ENCODE results near the gene TM7SF3.
"Not testable (repeated sequence)": the region's sequence is repeated elsewhere in the genome, so short reads cannot be mapped to it uniquely, and the experiment has no call there.

Gene TM7SF3

DNA sequence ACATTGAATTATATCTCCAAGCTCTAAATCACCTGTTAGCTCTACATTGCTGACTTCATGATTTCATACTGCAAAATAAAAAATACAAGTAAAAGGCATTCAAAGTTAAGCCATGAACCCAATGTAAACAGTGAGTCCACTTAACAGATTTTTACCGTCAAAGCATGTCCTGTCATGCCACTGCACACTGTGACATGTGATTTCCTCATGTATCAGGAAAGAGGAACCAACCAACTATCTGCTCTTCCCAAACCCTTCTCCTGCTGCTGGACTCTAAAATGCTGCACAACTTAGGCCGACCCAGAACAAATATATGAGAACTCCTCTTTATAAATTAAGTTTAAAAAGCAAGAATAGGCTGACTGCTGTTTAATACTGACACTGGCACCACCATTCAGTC, 37.5 kb downstream of the TM7SF3 start:
- no peak for FAIRE-seq

DNA sequence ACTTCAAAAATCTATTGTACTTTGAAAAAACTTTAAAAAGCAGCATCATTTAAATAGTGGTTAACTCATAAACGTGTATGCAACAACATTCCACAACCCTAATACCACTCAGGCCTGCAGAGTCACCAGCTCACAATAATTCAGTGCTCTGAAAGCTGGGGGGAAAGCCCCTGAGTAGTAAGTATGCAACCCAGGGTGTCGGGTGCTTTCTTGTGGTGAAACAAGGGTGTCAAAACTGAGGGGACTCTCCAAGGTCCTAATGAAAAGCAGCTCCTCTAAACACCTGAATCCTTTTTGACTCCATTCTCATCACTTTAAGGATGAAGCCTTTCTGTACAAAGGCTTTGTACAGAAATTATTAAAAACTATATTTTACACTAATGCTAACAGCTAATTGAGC, 42.2 kb downstream of the TM7SF3 start:
- FAIRE-seq: no peak

DNA sequence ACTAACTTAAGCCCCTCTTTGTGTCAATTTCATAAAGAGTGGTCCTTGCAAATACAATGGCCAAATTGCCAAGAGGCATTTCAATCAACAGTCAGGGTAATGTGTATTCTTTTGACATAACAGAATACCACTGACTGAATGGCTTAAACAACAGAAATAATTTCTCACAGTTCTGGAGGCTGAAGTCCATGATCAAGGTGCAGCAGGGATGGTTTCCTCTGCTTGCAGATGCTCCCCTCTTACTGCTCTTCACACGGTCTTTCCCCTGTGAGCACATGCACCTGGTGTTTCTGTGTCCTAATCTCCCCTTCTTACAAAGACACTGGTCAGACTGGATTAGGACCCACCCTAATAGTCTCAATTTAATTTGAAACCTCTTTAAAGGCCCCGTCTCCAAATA, 44.0 kb downstream of the TM7SF3 start:
- FAIRE-seq: no peak

DNA sequence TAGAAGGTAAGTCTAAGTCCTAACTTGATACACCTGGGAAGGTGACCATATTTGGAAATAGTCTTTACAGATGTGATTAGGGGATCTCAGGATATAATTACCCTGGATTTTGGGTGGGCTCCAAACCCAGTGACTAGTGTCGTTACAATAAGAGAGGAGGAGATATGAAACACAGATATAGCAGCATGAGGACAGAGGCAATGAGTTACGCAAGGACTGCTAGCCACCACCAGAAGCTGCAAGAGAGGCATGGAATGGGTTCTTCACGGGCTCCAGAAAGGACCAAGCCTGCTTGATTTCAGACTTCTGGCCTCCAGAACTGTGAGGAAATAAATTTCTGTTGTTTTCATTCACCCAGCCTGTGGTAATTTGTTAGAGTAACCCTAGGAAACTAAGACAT, 47.3 kb downstream of the TM7SF3 start:
- FAIRE-seq: no peak

DNA sequence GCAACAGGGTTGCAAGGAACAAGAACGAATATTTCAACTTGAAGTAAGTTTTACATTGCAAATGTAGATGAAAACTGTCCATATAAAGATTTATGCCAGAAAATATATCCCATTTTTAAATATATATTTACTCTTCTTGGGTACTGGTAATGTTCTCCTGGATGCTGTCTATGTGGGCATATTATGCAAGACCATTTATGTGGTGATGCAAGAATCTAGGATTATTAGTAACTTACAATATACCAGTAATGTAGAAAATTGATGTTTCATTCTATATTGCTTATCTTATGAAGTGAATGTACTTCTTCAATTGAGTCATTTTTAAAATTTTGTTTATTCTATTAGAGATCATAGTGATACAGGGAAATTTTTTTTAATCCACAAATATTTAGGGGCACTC, 50.8 kb downstream of the TM7SF3 start:
- no peak for FAIRE-seq

DNA sequence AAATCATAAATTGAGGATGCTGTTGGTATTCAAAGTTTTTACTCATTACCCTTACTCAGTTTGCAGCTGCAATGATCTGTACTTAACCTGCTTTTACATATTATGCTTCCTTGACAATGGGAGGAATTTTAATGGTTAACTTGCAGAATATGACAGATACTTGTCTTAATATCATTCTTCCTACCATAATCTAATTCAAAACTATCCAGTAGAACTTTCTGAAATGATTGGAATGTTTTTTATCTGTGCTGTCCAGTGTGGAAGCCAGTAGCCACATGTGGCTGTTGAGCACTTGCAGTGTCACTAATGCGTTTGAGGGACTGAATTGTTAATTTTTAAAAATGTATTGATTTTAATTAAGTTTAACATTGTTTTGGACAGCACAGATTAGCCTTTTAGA, 52.4 kb downstream of the TM7SF3 start:
- FAIRE-seq: no peak

DNA sequence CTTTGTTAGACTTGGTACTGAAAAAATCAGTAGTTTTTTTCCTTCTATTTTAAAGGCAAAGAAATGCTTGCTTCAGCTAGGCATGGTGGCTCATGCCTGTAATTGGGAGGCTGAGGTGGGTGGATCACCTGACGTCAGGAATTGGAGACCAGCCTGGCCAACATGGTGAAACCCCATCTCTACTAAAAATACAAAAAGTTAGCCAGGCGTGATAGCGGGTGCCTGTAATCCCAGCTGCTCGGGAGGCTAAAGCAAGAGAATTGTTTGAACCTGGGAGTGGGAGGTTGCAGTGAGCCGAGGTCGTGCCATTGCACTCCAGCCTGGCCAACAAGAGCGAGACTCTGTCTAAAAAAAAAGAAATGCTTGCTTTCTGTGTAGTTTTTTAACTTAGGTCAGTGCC, 52.8 kb downstream of the TM7SF3 start:
- not testable (repeated sequence) for FAIRE-seq

DNA sequence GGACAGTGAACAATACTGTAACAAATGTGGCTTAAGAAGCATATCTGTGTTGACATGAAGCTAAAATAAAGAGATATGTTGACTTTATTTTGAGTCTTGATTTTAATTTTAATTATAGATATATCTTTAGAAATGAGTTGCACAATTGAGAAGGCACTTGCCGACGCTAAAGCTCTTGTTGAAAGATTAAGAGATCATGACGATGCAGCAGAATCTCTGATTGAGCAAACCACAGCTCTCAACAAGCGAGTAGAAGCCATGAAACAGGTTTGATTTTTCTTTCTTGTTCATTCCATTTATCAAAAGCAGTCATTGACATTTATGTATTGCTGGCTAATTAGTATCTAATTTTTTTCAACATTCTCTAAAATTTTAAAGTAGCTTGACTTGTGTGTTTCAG, 60.2 kb downstream of the TM7SF3 start:
- FAIRE-seq: no peak

DNA sequence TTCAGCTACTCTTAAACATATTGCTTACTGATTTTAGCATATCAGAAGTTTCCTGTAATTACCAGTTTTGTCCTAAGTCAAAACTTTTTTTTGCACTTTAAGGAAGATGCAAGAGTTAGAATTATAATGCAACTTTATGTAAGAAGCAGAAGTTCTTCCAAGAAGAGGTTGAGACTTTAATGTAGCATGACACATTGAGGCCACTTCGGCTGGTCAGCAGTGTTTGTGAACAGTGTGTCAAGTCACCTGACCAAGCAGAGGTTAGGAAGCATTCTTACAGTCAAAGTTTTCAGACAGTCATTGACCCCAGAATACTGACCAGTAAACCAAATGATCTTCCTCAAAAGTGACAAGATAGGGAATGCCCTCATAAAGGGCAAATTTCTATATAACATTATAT, 60.7 kb downstream of the TM7SF3 start:
- no peak for FAIRE-seq

DNA sequence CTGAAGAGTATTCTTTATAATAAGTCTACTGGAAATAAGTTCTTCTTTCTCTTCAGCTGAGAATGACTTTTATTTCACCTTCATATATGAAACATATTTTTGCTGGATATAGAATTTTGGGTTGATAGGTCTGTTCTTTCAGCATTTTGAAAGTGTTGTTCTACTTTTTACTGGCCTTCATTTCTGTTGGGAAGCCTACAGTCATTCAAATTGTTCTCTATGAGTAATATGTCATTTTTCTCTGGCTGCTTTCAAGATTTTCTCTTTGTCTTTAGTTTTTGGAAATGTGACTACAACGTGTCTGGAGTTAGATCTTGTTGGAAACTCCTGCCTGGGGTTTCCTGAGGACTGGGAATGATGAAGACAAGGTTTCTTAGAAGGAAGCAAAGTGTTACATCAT, 65.9 kb downstream of the TM7SF3 start:
- no peak for FAIRE-seq

DNA sequence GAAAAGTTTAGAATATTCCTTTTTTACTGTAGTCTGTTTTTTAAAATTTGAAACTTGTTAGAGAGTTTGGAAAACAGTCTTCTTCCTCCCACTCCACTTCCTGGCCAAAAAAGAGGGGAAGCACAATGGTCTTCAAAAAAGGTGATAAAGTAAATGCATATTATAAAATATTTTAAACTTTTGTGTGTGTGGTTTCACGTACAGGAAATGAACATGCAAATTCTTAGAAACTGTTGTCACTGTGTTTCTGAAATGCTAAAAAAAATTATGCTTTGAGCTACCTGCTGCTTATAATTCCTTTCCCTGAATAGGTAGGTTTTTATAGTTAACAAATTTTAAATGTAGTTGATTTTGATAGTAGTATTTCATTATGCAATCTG, 73.0 kb downstream of the TM7SF3 start:
- no peak for FAIRE-seq

DNA sequence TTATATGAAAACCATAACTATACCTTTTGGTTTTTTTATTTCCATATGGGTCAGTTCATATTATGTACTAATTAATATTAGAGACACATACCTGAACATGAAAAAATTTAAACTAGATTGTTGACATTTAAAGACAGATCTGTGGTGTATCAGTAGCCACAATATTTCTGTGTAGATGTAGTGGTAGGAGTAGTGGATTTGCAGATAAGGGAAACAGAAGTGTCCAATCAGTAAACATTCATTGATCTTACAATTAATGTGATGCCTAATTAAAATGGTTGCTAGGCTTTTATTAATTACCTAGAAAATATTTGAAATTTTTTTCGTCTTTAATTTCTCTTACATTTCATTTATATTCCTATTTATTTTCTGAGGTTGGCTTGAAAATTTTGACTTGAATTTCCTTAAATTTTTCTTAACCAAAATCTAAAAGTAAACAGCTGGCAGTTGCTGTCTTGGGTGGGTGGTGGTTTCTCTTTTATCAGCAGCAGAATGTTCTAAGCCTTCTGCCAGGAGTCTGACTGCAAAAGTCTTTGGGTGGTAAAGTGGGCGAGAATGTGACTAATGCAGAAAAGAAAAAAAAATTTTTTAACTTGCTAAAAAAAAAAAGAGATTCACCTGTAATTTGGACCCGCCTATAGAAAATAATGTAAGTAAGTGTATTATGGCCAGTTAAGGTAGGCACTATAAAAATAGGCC, 73.5 kb downstream of the TM7SF3 start:
- no peak for FAIRE-seq

DNA sequence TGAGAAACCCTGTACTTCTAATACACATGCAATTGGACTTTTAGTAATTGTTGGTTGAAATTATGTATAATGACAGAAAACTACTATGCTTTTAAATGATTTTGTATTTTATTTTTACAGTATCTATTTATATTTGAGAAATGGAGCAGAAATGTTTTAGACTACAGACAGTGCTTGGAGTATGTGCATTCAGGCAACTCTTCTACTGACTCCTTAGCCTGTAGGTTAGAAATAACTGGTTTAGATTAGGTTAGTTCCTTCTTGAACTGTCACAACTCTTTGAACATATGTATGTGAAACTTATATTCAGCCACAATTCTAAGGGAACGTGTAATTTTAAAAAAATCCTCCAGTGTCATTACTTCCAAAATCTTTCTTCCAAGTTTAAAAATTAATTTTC, 74.2 kb downstream of the TM7SF3 start:
- FAIRE-seq: no peak

DNA sequence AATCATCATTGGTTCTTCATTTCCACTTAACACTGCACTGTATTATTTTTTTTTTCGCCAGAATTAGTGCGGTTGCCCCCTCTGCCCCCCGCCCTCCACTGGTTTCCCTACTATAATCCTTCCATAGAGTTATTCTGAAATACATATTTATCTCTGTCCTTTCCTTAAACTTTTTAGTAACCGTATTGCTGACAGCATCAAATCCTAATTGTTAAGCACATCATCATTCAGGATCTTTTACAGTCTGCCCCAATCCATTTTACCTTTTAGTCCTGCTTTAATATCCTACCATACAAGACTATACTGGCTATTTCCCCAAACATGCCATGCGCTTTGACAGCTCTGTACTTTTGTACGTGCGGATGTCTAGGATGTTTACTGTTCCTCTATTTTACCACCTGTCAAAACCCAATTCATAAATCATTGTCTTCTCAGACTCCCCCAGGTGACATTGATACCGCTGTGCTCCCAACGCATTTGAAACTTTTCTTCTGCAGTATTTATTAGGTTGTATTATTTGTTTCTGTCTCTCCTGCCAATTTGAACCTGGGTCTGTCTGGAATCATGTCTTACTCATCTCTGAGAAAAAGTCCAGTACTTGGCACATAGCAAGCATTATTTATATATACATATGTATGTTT, 74.9 kb downstream of the TM7SF3 start:
- FAIRE-seq: no peak

DNA sequence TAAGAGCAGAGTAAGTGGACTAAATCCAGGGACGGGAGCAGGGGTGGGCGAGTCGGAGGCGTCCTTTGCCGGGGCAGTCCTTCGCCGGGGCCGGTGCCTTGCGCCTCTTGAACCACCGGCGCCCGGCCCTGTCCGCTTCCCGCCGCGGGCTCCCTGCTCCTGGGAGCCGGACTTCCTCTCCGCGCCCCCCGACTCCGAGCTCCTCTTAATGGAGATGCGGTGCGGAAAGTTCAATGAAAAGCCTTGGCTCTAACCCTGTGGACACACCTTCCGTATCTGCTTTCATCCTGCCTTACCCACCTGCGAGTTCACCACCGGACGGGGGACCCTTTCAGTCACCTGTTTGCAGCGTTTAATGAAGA, 75.5 kb downstream of the TM7SF3 start:
- no peak for FAIRE-seq

DNA sequence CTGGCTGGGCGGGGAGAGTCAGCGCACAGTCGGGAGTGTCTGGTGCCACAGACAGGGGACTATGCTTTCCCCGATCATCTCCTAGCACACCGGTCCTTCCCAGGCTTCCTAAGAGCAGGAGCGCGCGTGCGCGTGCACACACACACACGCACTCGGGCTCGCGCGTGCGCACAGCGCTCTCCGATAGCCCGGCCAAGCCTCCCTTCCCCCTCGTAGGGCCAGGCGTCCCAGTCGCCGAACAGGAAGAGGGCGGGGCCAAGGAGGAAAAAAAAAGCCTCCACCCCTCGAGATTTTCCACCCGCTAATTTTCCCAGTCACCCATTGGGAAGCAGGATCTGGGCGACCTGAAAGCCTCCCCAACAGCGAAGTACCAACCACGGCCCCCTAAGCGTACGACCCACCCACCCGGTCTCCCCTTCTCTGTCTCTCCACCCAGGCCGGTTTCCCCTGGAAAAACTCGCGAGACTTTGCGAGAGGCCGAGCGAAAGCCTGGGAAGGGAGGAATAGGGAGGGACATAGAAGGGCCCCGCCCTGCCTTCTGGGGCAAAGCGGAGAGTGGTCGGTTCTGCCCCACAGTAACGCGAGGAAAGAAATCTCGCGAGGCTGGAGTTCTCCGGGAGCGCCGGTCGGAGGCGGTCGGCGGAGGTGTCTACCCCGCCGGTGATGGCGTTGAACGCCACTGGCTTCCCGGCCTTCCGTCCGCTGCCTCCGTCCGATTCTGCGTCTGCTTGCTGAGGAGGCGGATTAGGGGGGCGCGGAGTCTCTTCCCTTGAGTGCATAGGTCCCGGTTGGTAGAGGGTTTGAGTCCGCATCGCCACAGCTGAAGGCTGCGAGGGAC, 76.1 kb downstream of the TM7SF3 start, which contains the start of the genes FGFR1OP2 and INTS13:
TSS of gene FGFR1OP2 (plus strand) at position 608 of the 838 bp plus-strand sequence. CDS start 15,689 bp downstream, outside the sequence.
TSS of gene INTS13 (minus strand) at position 119 of the 838 bp plus-strand sequence. CDS start 1,178 bp downstream, outside the sequence.
- FAIRE-seq: no peak

DNA sequence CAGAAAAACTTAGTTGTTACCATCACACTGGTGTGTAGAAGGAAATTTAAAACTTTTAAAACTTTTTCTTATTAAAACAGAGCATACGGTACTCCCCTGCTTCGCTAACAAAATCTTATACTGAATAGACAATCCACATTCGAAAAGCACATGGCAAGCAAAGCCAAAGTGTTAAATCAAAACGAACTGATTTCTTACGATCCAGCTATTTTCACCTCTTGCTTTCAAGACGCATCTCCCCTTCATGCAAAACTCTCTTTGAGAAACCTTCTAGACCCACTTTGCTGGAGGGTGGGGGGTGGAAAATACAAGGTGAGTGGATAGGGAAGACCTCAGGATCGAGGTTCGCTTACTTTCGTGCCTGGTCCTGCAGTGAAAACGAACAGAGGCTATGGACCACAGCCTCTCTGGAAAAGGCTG, 76.7 kb downstream of the TM7SF3 start:
- no peak for FAIRE-seq

DNA sequence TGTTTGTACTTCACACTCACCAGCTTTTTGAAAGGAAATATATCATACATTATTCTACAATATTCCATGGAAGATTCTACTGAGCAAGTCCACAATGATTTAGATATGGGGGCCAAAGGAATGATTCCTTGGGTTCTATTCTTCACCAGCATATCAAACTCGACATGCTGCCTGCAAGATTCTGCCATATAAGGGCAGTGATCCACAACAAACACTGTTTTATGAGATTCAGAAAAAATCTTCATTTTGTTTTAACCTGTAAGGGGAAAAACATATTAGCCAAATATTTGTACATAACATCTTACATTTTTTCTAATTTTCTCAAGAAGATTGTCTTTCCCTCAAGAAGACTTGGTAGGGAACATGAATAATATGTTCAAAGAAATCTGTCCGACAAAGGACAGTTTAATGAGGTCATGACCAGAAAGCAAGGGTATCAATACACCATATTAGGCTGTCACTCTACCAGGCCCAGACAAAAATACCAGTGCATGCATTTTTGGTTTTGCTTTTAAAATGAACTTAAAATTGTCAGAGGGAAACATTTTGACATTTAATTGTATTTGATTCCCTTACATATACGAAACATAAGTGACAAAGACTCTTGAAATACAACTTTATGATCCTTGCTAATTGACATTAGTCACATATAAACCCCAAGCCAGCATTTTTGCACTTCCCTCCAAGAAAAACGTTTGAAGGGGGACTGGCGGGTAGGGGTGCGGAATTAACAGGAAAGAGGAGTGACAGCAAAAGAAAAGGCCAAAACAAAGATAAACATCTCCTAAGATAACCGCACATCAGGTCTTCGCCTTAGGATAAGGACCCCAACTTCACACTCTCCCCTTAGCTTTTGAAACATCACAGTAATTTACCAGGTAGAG, 77.4 kb downstream of the TM7SF3 start:
- FAIRE-seq: no peak

DNA sequence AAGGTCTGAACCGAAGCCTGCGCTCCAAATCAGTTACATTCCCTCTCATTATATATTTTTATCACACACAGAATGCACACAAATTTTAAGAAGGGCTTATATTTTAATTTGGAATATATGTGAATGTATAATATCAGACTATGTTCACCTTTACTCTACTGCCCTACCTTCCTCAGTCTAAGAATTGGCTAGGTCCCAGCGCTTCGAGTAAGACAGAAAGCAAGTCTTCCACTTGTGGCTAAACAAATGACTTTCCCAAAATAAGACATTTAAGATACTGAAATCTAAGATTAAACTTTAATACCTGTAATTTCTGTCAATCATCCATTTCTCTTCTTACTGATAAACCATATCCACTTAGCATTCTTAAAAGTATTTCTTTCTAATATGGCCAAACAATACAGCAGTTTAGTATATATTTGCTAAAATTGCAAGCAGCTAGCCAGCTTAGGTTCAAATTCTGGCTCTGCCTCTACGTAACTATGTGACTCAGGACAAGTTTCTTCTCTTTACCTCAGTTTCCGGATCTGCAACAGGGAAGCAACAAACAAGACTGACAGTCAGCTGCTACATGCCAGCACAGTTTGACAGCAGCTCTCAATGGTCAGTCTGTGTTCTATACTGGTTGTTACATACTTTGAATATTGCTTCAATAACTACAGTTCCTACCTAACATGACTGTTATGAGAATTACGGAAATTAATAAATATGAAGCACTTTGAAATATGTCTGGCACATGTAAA, 78.4 kb downstream of the TM7SF3 start:
- no peak for FAIRE-seq

DNA sequence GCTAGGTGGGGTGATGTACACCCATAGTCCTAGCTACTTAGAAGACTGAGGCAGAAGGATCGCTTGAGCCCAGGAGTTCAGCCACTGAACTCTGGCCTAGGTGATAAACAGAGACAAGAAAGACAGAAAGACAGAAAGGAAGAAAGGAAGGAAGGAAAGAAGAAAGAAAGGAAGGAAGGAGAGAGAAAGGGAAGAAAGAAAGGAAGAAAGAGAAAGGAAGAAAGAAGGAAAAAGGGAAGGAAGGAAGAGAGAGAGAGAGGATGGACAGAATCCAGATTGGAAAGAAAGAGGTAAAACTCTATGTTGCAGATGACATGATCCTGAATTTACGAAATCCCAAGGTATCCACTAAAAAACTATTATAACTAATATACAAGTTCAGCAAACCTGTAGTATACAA, 84.6 kb downstream of the TM7SF3 start:
- FAIRE-seq: no peak

DNA sequence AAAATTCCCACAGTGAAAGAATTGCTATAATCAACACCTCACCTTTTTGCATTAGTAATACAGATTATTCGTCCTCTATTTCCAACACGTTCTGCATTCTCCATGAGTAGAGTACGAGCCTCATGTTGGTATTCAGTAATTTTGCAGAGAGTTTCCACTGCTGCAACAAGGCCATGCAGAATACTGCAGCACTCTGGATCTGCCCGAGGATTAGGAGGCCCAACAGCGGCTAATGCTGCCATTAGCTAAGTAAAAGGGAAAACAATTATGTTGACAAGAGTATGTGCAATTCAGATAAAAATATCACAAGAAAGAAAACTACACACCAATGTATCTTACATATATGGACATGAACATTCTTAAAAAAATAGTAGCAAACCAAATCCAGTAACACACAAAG, 85.5 kb downstream of the TM7SF3 start:
- no peak for FAIRE-seq
